ENCODE results near the gene S100A6.

- TF ChIP-seq CTCF (IDR thresholded peaks at IDR 0.05; ENCODE audit: low read depth, low read length, poor library complexity, severe bottlenecking), result no peak
- no peak for TF ChIP-seq EZH2phosphoT487 (IDR thresholded peaks at IDR 0.05; ENCODE audit: borderline replicate concordance, low read length)
Measured at GRCh38 chr1:153488731-153489130, 47.1 kb downstream of the S100A6 start.

Measured in DOHH2 (cell line).